GM21619 (cell line): ENCODE measurements around the gene LRRC34.

Source experiments
- ATAC-seq: cut with Tn5 transposase; IDR thresholded peaks from one replicate; pipeline ENCODE4 v1.9.1; 2021; ENCODE audit not compliant: unreplicated experiment

LRRC34 gene

DNA sequence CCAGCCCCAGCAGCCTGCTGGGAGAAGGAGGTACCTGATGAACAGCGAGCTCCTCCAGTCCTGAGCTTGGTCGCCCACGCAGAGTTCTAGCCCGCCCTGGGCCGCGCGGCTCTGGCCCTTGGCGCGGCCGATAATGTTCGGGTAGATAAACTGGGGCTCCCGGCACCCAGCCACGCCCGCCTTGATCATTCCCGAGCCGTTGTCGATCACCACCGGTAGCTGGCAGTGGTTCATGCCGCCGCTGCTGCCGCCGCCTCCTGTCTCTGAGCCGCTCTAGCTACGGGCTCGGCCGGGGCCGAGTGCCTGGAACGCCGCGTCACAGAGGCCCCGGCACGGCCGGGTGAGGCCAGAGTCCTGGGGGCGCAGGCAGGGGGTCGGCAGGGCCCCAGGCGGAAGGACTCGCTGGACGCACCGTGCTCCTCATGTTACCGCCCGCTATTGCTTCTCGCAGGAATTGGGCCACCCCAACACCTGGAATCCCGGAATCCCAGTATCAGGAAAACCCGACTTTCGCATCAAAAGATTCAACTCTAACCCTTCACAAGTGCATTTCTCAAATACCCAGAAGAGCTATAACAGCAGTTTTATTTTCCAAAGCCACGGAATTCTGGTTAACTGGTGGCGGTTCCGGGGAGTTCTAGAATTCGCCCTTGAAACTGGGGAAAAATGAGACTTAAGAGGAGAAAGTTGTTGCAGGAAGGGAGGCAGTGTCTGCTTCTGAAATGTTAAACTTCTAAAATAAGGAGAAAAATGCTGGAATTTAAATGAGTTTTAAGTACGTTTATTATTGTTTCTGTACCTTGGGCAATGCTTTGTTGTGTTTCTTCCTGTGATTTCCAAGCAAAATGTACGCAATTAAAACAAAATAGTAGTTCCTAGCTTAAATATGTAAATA is 43.2 kb downstream of the LRRC34 start, which contains the start of gene ACTRT3:
TSS of gene ACTRT3 (minus strand) at position 275 of the 895 bp plus-strand sequence. CDS start at position 234, 41 bp downstream.
- peak; percentile 25 for ATAC-seq

DNA sequence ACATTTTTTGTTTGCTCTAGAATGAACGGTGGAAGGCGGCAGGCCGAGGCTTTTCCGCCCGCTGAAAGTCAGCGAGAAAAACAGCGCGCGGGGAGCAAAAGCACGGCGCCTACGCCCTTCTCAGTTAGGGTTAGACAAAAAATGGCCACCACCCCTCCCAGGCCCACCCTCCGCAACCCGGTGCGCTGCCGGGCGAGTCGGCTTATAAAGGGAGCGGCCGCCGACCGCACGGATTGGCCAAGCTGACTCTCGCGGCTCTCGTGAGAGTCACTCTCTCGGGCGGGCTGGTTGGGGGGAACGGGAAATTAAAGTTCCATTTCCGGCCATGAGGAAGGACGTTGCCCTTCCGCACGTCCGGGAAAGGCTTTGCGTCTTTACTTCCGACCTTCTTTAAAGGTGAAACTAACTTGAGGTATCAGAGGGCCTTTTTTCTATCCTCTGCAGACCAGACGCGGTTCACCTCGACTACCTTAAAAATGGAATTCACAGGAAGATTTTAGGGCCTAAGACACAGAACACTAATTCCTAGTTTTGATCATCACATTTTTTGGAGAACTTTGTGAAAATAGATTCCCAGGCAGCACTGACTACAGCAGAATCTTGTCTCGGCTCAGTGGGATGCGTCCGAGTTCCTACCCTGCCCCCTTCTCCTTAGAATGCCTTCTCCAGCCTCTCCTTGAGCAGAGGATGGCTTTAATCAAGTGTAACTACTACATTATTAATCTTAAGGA is 47.7 kb downstream of the LRRC34 start, which contains the start of gene TERC:
TSS of gene TERC (minus strand) at position 179 of the 731 bp plus-strand sequence.
- peak; percentile 73 for ATAC-seq

DNA sequence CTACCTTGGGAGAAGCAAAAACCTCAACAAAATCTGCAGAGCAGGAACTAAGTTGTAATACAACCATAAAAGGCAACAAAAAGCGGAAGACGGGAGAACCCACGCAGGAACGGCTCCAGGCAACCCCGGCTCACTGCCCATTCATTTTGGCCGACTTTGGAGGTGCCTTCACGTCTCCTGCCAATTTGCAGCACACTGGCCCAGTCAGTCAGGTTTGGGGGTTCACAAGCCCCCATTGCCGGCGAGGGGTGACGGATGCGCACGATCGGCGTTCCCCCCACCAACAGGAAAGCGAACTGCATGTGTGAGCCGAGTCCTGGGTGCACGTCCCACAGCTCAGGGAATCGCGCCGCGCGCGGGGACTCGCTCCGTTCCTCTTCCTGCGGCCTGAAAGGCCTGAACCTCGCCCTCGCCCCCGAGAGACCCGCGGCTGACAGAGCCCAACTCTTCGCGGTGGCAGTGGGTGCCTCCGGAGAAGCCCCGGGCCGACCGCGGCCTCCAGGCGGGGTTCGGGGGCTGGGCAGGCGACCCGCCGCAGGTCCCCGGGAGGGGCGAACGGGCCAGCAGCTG is 48.3 kb downstream of the LRRC34 start:
- ATAC-seq: peak; percentile 26

DNA sequence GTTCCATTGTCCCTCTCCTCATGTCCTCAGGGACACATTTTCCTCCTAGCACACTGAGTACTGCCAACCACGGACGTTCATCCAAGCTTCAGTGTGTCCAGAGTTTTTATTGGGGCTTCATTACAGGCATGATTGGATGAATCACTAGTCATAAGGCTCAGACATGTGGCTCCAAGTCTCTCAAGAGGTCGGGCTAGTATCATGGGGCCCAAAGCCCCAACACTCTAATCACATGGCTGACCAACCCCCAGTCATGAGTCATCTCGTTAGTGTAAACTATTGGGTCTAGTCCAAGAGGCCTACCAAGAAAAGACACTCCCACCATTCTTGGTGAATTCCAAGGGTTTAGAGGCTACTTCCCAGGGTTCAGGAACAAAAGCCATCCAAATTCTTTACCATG is 52.2 kb downstream of the LRRC34 start:
- no peak for ATAC-seq

DNA sequence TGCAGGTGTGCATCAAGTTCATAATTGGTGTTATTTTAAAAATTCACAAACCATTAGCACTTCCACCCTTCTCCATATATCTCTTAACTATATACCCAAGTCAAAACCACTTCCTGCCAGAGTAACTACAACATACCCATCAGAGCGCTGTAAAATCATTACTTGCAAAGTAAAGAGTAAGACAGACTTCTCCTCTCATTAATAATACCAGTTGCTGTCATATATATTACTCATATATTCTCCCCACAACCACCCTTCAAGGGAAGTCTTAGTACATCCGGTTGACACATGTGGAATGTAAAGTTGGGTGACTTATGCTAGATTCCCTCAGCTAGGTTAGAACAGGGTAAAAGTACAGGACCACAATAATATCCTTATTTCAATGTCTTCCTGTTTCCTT is 53.4 kb downstream of the LRRC34 start:
- peak; percentile 52 for ATAC-seq

DNA sequence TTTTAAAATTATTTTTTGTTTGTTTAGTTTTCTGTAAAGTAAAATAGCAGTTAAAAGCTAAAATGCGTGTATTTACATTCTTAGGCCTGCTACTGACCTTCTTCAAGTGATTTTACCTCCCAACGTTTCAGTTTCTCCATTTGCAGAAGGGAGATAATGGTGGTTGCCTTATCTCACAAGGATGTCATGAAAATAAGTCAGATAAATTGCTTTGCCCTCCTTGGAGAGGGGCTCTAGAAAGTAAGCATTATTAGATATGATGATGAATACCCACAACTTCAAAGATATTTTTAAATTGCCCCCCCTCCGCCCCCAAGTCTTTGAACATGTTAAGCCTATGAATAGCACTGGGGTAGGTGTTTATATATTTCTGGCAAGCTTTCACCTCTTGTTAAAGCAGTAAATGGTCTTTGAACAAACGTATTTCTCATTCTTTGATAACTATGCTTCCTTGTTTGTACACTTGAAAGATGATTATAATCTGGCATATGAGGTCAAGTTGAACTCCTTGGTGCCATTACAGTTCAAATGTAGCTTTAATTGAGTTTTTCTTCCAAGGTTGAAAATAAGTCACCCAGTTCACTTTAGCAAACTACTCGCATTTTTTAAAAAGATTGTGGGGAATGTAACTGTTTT is 54.2 kb downstream of the LRRC34 start:
- no peak for ATAC-seq

DNA sequence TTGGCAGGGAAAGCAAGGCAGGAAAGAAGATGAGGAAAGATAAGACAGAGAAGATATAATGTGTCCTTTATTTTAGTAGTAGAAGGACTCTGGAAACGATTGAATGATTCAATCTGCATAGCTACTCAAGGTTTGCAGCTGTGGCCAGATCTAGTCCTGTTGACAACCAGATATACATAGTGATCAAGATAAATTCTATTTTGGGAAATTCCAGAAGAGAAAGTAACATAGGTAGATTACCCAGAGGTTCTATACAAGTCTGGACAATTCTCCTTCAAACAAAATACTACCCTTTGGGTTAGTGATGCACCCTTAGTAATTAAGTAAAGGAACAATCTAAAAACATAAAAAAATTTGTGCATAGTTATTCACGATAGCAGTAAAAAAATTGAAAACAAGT is 57.2 kb downstream of the LRRC34 start:
- ATAC-seq: no peak

DNA sequence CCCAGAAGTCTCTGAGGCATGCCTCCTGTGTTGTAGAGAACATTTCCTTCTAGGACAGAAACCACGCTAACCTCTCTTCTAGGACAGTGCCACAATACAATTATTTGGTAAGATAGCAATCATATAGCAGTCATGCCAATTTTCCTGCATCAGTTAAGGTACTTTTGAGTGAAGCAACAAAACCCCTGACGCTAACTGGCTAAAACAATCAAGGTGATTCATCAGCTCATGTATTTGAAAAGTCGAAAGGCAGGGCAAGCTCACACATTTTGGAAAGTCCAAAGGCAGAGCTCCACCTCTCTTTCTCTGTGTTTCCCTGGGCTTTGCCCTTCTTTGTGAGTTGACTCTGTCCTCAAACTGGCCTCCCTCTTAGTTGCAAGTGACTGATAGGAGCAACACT is 58.0 kb downstream of the LRRC34 start:
- no peak for ATAC-seq

DNA sequence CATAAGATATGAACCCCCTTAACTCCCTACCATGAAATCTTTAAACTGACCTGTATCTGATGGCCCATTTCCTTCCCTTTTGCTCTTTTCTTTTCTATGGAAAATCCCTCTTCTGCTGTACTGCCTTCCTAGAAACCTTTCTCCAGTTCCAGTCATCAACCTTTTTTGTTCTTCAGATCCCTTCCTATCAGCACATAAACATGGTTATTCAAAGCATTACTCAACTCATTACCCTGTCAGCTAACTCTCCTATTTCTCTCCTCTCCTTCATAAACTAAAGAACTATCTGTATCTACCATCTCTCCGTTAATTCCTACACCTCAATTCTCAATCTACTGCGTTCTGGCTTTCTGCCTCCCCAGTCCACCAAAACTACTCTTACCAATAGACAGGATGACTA is 60.8 kb downstream of the LRRC34 start:
- no peak for ATAC-seq

DNA sequence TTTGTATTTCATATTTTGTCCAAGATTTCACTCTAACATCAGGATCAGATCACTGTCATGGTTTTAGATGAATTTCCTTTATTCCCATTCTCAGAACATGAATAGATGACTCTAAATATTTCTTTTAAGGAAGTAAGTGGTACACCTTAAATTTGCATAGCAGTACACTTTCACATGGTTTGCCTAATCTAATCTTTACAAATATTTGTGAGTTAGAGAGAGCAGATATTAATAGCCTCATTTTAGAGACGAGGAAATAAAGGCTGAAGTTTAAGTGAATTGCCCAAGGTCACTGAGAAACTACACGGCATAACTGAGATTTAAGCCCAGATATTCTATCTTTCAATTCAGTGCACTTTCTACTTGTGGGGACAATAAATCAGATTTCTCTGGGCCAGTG is 62.0 kb downstream of the LRRC34 start:
- ATAC-seq: no peak

DNA sequence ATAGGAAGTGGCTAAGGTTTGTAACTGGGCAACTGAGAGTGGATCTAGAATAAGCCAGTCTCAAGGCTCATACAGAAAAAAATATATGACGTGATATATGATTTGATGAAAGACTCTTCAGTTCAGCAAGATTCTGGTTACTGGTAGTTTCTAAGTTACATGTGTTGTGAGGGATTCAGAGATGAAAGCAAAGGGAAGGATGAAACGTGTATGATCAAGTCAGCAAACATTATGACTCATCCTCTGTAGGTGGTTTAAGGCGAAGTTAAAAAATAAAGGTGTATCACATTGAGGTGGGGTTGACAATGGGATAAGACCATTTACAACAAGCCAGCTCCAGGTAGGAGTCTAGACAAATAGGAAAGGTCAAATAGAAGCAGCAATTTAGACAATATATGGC is 64.0 kb downstream of the LRRC34 start:
- ATAC-seq: no peak

DNA sequence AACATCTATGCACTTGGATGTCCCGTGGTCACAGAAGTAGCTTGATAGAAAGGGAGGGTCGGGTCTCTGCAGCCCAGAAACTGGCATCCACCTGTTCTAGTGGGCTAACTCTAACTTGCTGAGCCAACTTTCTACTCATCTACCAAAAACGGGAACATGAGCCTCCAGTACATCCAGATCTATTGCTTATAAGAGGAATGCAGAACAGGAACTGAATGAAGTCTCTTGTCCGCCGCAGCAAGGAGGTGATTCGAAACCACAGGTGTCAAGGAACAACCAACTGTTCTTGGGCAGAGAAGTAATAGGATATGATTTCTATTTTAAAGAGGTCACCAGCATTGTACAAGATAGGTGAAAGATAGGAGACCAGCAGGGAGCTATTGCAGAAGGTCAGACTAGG is 65.8 kb downstream of the LRRC34 start:
- no peak for ATAC-seq

DNA sequence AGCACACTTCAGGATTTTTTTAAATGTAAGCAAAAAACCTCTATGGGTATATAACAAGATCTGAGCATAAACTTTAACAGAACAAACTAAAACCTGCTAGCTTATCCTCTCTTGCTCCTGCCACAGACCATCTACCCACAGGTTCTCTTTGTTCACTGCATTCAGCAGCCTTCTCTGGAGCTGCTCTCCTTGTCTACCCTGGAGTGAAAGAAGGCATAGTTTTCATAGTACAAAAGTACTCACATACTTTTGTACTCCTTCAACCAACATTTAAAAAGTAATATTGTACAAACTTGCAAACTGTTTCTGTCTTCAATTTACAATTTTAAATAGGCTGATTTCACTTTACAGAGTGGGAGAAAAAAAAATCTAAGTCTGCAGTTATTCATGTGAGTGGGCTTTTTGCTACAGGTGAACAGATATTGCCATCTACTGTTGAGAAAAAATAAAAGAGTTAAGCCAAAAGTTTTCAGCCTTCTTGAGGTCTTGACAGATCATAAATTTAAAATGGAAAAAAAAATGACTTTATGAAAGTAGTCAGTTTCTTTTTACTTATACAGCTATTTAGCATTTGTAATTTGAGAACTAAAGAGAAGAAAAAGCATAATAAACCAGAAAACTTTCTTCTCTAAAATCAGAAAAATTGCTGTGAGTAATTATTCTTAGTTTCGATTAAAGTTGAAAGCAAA is 68.2 kb downstream of the LRRC34 start:
- no peak for ATAC-seq
